B cell (primary cell): ENCODE measurements around the gene DSC1.

Source experiments
- EZH2 ChIP-seq: IDR thresholded peaks from 2 replicates; pipeline ENCODE4 v1.6.1; 2012; ENCODE audit warnings: borderline replicate concordance, low read depth, mild to moderate bottlenecking, moderate library complexity, low read length; ENCODE audit not compliant: insufficient read depth, poor library complexity, severe bottlenecking
- TF ChIP-seq, protein P1 (sequence below): fragments of 200-600 bp; IDR thresholded peaks from one replicate; pipeline ENCODE4 v1.8.0; 2022; ENCODE audit warnings: antibody characterized with exemption, mild to moderate bottlenecking

DNA sequence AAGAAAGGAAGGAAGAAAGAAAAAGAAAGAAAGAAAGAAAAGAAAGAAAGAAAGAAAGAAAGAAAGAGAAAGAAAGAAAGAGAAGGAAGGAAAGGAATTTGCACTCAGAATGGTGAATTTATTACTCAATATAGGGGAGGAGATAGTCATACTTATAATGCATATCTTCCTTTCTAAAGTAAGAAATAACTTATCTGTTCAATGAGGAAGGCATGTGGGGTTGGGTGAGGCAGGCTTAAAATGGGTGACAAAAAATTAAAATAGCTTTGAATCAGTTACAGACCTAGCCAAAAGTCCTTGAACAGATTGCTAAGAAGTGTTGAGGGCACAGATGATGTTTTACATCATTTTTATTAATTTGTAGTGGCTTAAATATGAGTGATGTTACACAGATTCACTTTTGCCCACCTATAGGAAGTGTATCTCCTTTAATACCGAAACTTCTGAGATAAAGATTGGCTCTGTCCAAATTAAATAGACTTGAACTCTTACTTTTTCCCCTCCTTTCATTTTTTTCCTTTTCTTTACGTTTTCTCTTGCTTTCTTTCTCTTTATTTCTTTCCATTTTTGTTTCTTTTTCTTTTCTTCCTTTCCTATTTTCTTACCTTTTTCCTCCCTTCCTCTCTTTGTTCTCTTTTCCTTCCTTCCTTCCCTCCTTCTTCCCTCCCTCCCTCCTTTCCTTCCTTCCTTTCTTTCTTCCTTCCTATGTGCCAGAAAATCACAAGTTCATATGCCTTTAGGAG lies 45.6 kb downstream of the DSC1 start:
- no peak for TF ChIP-seq EZH2
- TF ChIP-seq, protein P1, sequence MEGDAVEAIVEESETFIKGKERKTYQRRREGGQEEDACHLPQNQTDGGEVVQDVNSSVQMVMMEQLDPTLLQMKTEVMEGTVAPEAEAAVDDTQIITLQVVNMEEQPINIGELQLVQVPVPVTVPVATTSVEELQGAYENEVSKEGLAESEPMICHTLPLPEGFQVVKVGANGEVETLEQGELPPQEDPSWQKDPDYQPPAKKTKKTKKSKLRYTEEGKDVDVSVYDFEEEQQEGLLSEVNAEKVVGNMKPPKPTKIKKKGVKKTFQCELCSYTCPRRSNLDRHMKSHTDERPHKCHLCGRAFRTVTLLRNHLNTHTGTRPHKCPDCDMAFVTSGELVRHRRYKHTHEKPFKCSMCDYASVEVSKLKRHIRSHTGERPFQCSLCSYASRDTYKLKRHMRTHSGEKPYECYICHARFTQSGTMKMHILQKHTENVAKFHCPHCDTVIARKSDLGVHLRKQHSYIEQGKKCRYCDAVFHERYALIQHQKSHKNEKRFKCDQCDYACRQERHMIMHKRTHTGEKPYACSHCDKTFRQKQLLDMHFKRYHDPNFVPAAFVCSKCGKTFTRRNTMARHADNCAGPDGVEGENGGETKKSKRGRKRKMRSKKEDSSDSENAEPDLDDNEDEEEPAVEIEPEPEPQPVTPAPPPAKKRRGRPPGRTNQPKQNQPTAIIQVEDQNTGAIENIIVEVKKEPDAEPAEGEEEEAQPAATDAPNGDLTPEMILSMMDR = no peak
